ENCODE data around the gene SLC2A11. TPM values are rescaled to one million over a fixed set of nuclear protein-coding genes. Genes with fewer than 3 reads are reported as not detected.

Gene SLC2A11
- total RNA-seq, 1 experiment from 2014 or later, result 17.2 TPM

- H3K9me3 ChIP-seq (ENCODE audit: control insufficient read depth in 1 of 2, insufficient read depth in 1 of 2, low read depth in 1 of 2, low read length in 2 of 2), result no peaks in the 10 kb centered on the region
- no peaks in the 10 kb centered on the region; a peak in 1 of 4 replicates for H3K36me3 ChIP-seq (ENCODE audit: control insufficient read depth in 1 of 2, insufficient read depth in 2 of 2, low read length in 2 of 2)
- no peak overlapping the region for H3K4me3 ChIP-seq (replicated peaks in 1 of 2; ENCODE audit: low read depth in 1 of 2, low read length in 2 of 2)
- intact Hi-C loops (cut with micrococcal nuclease), result no loop called here
- H3K4me2 ChIP-seq (ENCODE audit: low read length), result no peak overlapping the region
- ATAC-seq (no peak), DNase-seq (ENCODE audit: low read depth, low spot score) (no peak)
- RAD21 ChIA-PET (ENCODE audit: low non-redundant PET in 1 of 2, low total read pairs in 2 of 2, uncharacterized antibody in 2 of 2, unreplicated experiment in 2 of 2), result no interaction called here
- no peaks in the 10 kb centered on the region for H3K4me1 ChIP-seq (ENCODE audit: control insufficient read depth in 1 of 2, insufficient read depth in 2 of 2, low read length in 2 of 2)
- no peaks in the 10 kb centered on the region for H3K27me3 ChIP-seq (ENCODE audit: insufficient read depth, low read length)
- no peak overlapping the region for H2AFZ ChIP-seq (ENCODE audit: low read depth, low read length, poor library complexity, severe bottlenecking)
- H3K9me2 ChIP-seq (ENCODE audit: insufficient read depth), result no peaks in the 10 kb centered on the region
- H3K9ac ChIP-seq (ENCODE audit: low read length), result no peak overlapping the region
- no TSS peak for BruUV-seq (replicated peaks)
- no peaks in the 10 kb centered on the region for H4K20me1 ChIP-seq (ENCODE audit: insufficient read depth)
- POLR2A ChIA-PET, result interaction anchor here (0.6 kb wide), 1 partner anchor 11 kb away, joined by 3 read pairs; no protein-coding TSS in a partner anchor
- no peak for TF ChIP-seq CEBPB (IDR thresholded peaks at IDR 0.05; ENCODE audit: low read depth)
- CTCF ChIA-PET, result no interaction called here
- no peaks in the 10 kb centered on the region for H3K79me2 ChIP-seq (ENCODE audit: insufficient read depth, low read length)
- H3K27ac ChIP-seq (ENCODE audit: low read depth, low read length), result no peak overlapping the region
Measured at GRCh38 chr22:23878219-23878618, 20.5 kb downstream of the SLC2A11 start.

DNA sequence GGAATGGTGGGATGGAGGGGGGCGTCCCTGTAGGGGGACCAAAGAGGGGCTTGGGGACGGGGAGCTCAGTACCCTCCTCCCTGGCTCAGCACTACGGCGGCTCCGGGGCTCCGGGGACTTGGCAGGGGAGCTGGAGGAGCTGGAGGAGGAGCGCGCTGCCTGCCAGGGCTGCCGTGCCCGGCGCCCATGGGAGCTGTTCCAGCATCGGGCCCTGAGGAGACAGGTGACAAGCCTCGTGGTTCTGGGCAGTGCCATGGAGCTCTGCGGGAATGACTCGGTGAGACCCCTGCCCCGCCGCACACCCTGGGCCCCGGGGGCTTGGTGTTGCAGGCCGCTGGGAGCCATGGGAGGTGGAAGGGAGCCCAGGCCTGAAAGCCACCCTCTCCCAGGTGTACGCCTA lies 24.7 kb downstream of the SLC2A11 start:
- POLR2A ChIA-PET, result no interaction called here
- no peak overlapping the region for H3K4me2 ChIP-seq (ENCODE audit: low read length)

More for the DNA sequence above, 24.7 kb downstream of the SLC2A11 start:
- H3K4me3 ChIP-seq (replicated peaks in 1 of 2; ENCODE audit: low read depth in 1 of 2, low read length in 2 of 2), result no peak overlapping the region
- no peaks in the 10 kb centered on the region for H4K20me1 ChIP-seq (ENCODE audit: insufficient read depth)
- H3K79me2 ChIP-seq (ENCODE audit: insufficient read depth, low read length), result no peaks in the 10 kb centered on the region
- H3K4me1 ChIP-seq (ENCODE audit: control insufficient read depth in 1 of 2, insufficient read depth in 2 of 2, low read length in 2 of 2), result no peaks in the 10 kb centered on the region
- BruUV-seq (replicated peaks), result no TSS peak
- CTCF ChIA-PET, result no interaction called here
- DNase-seq (ENCODE audit: low read depth, low spot score) (no peak), ATAC-seq (no peak)
- H3K9me2 ChIP-seq (ENCODE audit: insufficient read depth), result no peaks in the 10 kb centered on the region
- intact Hi-C loops (cut with micrococcal nuclease), result no loop called here
- no peak overlapping the region for H3K9ac ChIP-seq (ENCODE audit: low read length)
- no peaks in the 10 kb centered on the region for H3K9me3 ChIP-seq (ENCODE audit: control insufficient read depth in 1 of 2, insufficient read depth in 1 of 2, low read depth in 1 of 2, low read length in 2 of 2)
- 0 out of 4 replicates have a peak, but pooled peaks cover 0 to 3% of the 10 kb centered on the region in 2 experiments for H3K36me3 ChIP-seq (ENCODE audit: control insufficient read depth in 1 of 2, insufficient read depth in 2 of 2, low read length in 2 of 2)
- RAD21 ChIA-PET (ENCODE audit: low non-redundant PET in 1 of 2, low total read pairs in 2 of 2, uncharacterized antibody in 2 of 2, unreplicated experiment in 2 of 2), result no interaction called here
- no peaks in the 10 kb centered on the region for H3K27me3 ChIP-seq (ENCODE audit: insufficient read depth, low read length)
- H3K27ac ChIP-seq (ENCODE audit: low read depth, low read length), result no peak overlapping the region
- no peak overlapping the region for H2AFZ ChIP-seq (ENCODE audit: low read depth, low read length, poor library complexity, severe bottlenecking)
- no peak for TF ChIP-seq YY1 (IDR thresholded peaks at IDR 0.05; ENCODE audit: extremely low read depth, insufficient replicate concordance, low read depth, low read length)
- no peak for TF ChIP-seq FOSL1 (IDR thresholded peaks at IDR 0.05; ENCODE audit: low read depth)
- TF ChIP-seq TCF7L2 (IDR thresholded peaks at IDR 0.05; ENCODE audit: borderline replicate concordance, extremely low read depth, insufficient read depth, insufficient read length), result no peak
- no peak for TF ChIP-seq ELF1 (IDR thresholded peaks at IDR 0.05; ENCODE audit: borderline replicate concordance, low read depth)
- TF ChIP-seq, protein P1, sequence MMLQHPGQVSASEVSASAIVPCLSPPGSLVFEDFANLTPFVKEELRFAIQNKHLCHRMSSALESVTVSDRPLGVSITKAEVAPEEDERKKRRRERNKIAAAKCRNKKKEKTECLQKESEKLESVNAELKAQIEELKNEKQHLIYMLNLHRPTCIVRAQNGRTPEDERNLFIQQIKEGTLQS (IDR thresholded peaks at IDR 0.05), result no peak
- TF ChIP-seq JUND (IDR thresholded peaks at IDR 0.05), result no peak
- TF ChIP-seq, protein P2, sequence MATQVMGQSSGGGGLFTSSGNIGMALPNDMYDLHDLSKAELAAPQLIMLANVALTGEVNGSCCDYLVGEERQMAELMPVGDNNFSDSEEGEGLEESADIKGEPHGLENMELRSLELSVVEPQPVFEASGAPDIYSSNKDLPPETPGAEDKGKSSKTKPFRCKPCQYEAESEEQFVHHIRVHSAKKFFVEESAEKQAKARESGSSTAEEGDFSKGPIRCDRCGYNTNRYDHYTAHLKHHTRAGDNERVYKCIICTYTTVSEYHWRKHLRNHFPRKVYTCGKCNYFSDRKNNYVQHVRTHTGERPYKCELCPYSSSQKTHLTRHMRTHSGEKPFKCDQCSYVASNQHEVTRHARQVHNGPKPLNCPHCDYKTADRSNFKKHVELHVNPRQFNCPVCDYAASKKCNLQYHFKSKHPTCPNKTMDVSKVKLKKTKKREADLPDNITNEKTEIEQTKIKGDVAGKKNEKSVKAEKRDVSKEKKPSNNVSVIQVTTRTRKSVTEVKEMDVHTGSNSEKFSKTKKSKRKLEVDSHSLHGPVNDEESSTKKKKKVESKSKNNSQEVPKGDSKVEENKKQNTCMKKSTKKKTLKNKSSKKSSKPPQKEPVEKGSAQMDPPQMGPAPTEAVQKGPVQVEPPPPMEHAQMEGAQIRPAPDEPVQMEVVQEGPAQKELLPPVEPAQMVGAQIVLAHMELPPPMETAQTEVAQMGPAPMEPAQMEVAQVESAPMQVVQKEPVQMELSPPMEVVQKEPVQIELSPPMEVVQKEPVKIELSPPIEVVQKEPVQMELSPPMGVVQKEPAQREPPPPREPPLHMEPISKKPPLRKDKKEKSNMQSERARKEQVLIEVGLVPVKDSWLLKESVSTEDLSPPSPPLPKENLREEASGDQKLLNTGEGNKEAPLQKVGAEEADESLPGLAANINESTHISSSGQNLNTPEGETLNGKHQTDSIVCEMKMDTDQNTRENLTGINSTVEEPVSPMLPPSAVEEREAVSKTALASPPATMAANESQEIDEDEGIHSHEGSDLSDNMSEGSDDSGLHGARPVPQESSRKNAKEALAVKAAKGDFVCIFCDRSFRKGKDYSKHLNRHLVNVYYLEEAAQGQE (IDR thresholded peaks at IDR 0.05; ENCODE audit: low read depth), result no peak
- TF ChIP-seq EZH2 (IDR thresholded peaks at IDR 0.05), result no peak
- no peak for TF ChIP-seq POLR2A (IDR thresholded peaks at IDR 0.05; ENCODE audit: borderline replicate concordance, extremely low read depth, insufficient read depth, insufficient read length)
- no peak for TF ChIP-seq SP1 (IDR thresholded peaks at IDR 0.05; ENCODE audit: low read depth)
- TF ChIP-seq EGR1 (IDR thresholded peaks at IDR 0.05; ENCODE audit: low read depth), result no peak
- TF ChIP-seq CBX3 (IDR thresholded peaks at IDR 0.05; ENCODE audit: low read depth), result no peak
- TF ChIP-seq, protein P3, sequence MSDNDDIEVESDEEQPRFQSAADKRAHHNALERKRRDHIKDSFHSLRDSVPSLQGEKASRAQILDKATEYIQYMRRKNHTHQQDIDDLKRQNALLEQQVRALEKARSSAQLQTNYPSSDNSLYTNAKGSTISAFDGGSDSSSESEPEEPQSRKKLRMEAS (IDR thresholded peaks at IDR 0.05), result no peak
- TF ChIP-seq, protein P4, sequence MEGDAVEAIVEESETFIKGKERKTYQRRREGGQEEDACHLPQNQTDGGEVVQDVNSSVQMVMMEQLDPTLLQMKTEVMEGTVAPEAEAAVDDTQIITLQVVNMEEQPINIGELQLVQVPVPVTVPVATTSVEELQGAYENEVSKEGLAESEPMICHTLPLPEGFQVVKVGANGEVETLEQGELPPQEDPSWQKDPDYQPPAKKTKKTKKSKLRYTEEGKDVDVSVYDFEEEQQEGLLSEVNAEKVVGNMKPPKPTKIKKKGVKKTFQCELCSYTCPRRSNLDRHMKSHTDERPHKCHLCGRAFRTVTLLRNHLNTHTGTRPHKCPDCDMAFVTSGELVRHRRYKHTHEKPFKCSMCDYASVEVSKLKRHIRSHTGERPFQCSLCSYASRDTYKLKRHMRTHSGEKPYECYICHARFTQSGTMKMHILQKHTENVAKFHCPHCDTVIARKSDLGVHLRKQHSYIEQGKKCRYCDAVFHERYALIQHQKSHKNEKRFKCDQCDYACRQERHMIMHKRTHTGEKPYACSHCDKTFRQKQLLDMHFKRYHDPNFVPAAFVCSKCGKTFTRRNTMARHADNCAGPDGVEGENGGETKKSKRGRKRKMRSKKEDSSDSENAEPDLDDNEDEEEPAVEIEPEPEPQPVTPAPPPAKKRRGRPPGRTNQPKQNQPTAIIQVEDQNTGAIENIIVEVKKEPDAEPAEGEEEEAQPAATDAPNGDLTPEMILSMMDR (IDR thresholded peaks at IDR 0.05 in 2 of 3, conservative IDR thresholded peaks at IDR 0.05 in 1 of 3; ENCODE audit: borderline replicate concordance in 1 of 3, insufficient read depth in 1 of 3, low read depth in 2 of 3, low read length in 2 of 3), result no peak
- no peak for TF ChIP-seq SIN3A (IDR thresholded peaks at IDR 0.05; ENCODE audit: low read depth)
